ENCODE measurements around the gene GPR39.

DNA sequence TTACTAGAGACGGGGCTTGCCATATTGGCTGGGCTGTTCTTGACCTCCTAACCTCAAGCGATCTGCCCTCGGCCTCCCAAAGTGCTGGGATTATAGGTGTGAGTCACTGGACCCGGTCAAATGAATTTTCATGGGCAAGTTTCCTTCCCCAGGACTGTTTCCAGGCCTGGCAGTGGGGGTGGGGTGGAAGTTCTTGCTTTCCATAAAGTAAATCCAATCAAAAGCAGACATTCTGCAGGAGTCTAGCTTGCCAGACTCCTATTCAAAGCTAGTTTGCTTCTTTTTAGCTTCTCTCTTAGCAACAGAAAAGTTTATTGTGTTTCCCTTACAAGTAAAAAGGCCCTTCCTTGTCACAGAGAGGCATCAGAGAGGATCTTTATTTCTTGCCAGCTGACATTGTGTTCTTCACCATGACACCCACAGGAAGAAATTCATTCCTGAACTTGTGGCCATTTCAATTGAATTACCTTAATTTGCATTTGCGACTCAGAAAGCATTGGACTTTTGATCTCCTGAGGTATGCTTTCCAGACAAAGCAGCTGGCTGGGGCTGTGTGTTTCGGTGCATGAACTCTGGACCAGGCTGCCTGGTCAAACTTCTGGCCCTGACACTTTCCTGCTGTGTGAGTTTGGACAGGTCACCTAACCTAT, 215.5 kb downstream of the GPR39 start:
- TF ChIP-seq, protein P1, sequence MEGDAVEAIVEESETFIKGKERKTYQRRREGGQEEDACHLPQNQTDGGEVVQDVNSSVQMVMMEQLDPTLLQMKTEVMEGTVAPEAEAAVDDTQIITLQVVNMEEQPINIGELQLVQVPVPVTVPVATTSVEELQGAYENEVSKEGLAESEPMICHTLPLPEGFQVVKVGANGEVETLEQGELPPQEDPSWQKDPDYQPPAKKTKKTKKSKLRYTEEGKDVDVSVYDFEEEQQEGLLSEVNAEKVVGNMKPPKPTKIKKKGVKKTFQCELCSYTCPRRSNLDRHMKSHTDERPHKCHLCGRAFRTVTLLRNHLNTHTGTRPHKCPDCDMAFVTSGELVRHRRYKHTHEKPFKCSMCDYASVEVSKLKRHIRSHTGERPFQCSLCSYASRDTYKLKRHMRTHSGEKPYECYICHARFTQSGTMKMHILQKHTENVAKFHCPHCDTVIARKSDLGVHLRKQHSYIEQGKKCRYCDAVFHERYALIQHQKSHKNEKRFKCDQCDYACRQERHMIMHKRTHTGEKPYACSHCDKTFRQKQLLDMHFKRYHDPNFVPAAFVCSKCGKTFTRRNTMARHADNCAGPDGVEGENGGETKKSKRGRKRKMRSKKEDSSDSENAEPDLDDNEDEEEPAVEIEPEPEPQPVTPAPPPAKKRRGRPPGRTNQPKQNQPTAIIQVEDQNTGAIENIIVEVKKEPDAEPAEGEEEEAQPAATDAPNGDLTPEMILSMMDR (IDR thresholded peaks at IDR 0.05) = no peak
- no peak for TF ChIP-seq EP300 (IDR thresholded peaks at IDR 0.05)

All from esophagus muscularis mucosa (tissue), 3 donors.